GM19324 (cell line): ENCODE measurements around the gene KMT2E.
"Not testable (repeated sequence)": the region's sequence is repeated elsewhere in the genome, so short reads cannot be mapped to it uniquely, and the experiment has no call there.

Experiments
- ATAC-seq: cut with Tn5 transposase; IDR thresholded peaks from one replicate; pipeline ENCODE4 v1.9.1; 2021; ENCODE audit warnings: mild to moderate bottlenecking, moderate library complexity; ENCODE audit not compliant: unreplicated experiment, low FRiP score

Gene KMT2E

DNA sequence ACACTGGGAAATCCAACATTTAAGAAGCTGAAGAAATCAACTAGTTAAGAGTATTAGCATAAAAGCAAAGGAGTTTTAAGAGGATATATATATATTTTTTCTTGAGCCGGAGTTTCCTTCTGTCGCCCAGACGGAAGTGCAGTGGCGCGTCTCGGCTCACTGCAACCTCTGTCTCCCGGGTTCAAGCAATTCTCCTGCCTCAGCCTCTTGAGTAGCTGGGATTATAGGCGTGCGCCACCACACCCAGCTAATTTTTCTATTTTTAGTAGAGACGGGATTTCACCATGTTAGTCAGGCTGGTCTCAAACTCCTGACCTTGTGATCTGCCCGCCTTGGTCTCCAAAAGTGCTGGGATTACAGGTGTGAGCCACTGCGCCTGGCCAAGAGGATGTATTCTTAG is 8.5 kb upstream of the KMT2E start:
- ATAC-seq, result not testable (repeated sequence)

GRCh38 chr7:105006367-105007136 is 7.5 kb upstream of the KMT2E start:
- ATAC-seq, result no peak

DNA sequence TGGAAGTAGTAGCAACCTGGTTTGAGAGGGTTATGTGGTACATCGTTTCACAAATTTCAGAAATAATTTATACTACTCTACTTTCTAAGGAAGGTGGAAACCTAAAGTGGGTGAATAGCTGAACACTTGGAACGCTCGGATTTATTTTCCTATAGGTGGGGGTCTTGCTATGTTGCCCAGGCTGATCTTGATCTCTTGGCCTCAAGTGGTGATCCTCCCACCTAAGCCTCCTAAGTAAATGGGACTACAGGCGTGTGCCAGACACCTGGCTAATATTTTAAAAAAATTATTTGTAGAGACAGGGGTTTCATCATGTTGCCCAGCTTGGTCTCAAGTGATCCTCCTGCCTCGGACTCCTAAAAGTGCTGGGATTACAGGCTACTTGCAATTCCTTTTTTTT is 6.7 kb upstream of the KMT2E start:
- no peak for ATAC-seq

DNA sequence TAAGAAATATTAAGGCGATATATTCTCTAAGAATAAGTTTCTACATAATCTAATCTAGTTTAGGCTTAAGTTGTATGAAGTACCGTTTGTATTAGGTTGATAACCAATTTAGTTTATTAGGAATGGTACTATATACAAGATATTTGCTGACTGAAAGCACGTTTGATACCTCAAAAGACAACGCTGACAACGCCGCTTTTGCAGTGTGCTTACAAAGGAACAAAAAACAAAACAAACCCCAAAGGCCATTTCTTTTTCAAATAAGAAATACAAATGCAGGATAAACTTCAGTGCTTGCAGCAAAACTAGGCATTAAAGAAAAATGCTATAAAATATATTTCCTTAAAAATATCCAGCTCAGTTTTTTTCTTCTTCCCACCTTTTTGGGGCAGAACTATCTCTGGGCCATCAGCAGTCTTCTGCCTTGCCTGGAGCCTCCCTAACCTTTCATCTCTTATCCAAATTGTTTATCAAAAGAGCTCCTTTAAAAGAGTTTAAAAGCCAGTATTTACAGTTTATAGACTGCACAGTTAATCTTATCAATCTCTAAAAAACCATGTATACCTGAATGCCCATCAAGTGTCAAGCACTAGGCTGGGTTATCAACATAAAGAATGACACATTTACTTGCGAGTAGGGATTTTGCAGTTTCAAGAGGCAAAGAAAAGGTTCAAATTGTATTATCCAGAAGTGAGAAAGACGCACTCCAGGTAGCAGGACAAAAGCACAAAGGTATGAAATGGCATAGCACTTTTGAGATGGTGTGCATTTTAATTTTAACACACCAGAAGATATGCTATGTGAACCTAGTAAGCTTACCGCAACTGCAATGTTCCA is 4.1 kb upstream of the KMT2E start:
- no peak for ATAC-seq

GRCh38 chr7:105010504-105011130 is 3.4 kb upstream of the KMT2E start:
- ATAC-seq, result no peak

GRCh38 chr7:105011141-105011830 is 2.7 kb upstream of the KMT2E start:
- no peak for ATAC-seq

GRCh38 chr7:105011831-105012502 is 2.0 kb upstream of the KMT2E start:
- no peak for ATAC-seq

DNA sequence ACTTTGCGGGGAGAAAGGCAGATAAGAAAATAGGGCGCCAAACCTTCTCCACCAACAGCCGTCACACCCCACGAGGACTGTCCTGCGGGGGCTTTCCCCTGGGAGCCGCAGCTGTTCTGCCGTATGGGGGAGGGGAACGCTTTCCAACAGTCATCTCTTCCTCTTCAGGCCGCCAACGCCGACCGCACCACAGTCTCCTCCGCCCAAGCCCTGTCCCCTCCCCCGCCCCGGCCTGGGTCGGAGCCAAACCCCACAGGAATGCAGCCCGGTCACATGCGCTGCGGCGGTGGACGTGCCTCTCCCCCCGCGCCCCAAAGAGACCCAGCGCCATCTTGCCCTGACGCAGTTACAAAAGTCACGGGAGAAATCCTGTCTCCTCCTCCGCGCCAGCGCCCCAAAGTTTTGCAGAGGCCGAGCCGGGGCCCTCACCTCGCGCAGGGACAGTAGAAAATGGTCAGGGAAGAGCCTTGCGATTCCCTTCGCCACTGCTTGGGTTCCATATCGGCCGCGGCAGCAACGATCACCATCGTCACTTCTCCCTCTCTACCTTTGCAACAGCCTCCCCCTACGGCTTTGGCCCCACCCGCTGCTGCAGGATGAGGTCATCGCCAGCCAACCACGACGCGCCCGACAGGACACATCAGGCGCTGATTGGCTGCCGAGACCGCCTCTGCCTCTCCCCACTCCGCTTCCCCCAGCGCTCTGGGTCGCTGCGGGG is 1.3 kb upstream of the KMT2E start:
- ATAC-seq, result peak; percentile 76

GRCh38 chr7:105013221-105013815 is 687 bp upstream of the KMT2E start:
- peak; percentile 37 for ATAC-seq

DNA sequence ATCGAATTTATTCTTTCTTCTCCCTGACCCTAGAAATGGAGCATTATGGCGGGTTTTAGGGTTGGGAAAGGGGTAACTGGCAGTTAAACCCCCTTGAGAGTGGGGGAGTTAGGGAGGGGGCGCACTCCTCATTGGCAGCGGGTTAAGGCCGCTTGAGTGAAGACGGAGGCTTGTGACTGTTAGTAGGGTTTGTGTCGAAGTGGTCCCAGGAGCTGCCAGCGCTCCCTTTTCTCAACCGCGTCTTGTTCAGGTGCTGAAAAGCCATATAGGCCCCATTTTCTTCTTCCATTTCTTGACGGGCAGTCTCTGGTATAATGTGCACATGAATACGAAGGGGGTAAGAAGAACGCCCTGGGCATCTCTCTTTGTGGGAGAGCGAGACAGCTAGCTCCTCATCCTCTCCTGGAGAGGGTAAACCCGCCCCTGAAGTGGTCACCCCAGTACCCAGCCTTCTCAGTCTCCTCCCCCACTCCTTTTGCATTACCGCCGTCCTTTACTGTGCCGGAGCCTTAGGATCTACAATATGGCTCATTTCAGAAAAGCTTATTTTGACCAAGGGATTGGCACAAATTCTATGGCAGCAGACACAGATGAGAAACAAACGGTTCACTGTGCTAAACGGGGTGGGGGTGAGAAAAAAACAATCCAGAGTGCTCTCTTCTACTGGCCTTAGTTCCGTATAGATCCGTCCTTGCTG is 836 bp downstream of the KMT2E start:
- ATAC-seq, result no peak

GRCh38 chr7:105015390-105015965 is 1.5 kb downstream of the KMT2E start:
- ATAC-seq, result no peak

- no peak for ATAC-seq
Measured at GRCh38 chr7:105016068-105016708, 2.2 kb downstream of the KMT2E start.

DNA sequence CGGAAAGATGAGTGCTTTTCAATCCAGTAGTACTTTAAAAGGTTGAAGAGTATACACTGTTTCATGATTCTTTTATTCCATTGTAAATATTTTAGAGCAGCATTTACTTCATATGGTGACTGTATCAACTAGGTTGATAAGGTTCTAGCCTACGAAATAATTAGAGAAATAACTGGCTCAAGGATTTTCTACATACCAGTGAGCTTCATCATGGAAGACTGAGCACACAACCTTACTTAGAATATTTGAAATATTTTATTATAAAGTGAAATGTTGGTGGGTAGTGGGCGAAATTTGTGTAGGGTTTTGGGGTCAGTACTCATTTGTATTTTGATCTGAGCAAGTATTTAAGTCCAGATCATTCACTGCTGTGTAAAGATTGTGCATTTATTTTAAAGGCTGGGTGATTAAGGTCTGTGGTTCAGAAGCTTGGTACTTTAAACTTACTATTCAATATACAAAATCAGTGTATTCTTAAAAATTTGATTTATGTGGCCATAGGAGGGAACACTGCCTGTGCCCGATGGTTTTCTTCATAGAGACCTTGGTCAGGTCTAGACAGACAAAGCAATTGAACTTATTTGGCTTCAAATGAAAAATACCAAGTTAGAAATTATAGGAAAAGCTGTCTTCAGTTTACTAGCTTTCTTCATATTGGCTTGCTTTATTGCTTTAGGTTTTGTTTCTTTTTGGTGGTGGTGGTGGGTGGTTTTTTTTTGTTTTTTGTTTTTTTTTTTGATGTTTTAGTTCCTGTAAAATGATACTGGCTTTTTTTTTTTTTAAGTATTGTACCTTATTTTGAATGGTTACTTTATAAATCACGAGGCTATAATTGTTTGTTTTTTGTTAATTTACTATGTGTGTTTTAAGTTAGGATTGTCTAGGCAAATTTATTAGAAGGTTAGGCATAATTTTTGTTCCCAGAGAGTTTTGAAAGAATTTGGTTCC is 3.0 kb downstream of the KMT2E start:
- ATAC-seq, result no peak

- no peak for ATAC-seq
Measured at GRCh38 chr7:105017657-105018365, 3.8 kb downstream of the KMT2E start.

DNA sequence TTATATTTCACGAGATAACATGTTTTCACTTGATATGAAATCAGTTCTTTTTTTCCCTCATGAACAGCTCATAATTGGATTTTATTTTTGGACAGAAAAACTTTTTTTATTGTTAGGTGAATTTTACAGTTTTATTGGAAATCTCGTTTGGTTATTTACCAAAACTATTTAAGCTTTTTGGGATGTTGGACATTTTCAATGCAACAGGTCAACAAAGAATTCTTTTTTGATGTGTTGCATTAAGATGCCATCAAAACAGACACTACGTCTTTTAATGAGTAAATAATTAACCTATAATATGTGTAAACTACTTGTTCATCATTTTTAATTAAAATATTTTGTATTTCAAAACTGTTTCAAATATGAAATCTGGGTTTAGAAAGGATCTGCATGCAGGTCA is 5.3 kb downstream of the KMT2E start:
- no peak for ATAC-seq

DNA sequence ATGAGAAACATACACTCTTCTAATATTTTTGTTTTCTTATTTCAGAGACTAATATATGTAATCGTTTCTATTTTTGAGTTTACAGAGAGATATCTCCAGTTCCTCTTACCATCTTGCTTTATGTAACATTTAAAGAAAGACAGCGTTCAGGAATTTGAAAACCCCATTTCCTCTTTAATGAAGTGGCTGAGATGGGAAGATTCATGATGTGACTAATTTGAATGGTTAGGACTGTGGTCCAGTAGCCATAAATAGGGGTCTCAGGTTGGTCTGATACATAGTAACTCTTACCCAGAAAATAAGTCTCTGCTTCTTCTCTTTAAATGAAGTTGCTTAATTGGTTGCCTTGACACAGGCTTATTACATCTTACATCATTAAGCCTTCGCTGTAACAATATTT is 6.9 kb downstream of the KMT2E start:
- ATAC-seq, result no peak
